Activated B cell treated with CpG ODN at 0.5 μM for 24 hours (primary cell): Measurements from ENCODE around the gene TNFAIP2. TPM values are rescaled to one million over a fixed set of nuclear protein-coding genes. Genes with fewer than 3 reads are reported as not detected.

Source experiments
- ATAC-seq: fragments of 200-7000 bp; cut with Tn5 transposase; one replicate; pipeline ENCODE4 v1.10.0; 2021; ENCODE audit warnings: low read depth, mild to moderate bottlenecking, moderate library complexity
- CTCF ChIA-PET: fragments of 350-600 bp; sonication (Branson Sonifier 250); formaldehyde crosslinking; loops from one replicate; lab custom pipeline; 2021; ENCODE audit warnings: antibody characterized with exemption; lab: Charles Lee
- POLR2A ChIA-PET: fragments of 350-600 bp; sonication (Branson Sonifier 250); formaldehyde crosslinking; loops from one replicate; lab custom pipeline; 2021; ENCODE audit warnings: antibody characterized with exemption; lab: Charles Lee
- DNase-seq: peaks from one replicate; pipeline ENCODE4 v3.0.0; 2022
- H3K27ac Mint-ChIP-seq: one replicate; pipeline ENCODE4 v1.8.0; 2020; ENCODE audit warnings: mixed read lengths
- H3K27me3 Mint-ChIP-seq: one replicate; pipeline ENCODE4 v1.8.0; 2021; ENCODE audit warnings: mixed read lengths
- H3K36me3 Mint-ChIP-seq: one replicate; pipeline ENCODE4 v1.8.0; 2021; ENCODE audit warnings: low read depth, mixed read lengths
- H3K4me1 Mint-ChIP-seq: one replicate; pipeline ENCODE4 v1.8.0; 2021; ENCODE audit warnings: mixed read lengths
- H3K4me3 Mint-ChIP-seq: one replicate; pipeline ENCODE4 v1.8.0; 2020; ENCODE audit warnings: mild to moderate bottlenecking, mixed read lengths
- H3K9me3 Mint-ChIP-seq: one replicate; pipeline ENCODE4 v1.8.0; 2020; ENCODE audit warnings: mixed read lengths
- intact Hi-C: fragments of 100-400 bp; cut with micrococcal nuclease; formaldehyde crosslinking; loops from one replicate; pipeline ENCODE4 v1.15.1; 2024
- total RNA-seq: library from RNA; stranded (reverse); gene quantifications from 2 replicates; pipeline ENCODE4 v1.2.3, GENCODE V29; 2022
- TF ChIP-seq, protein P1 (sequence below): fragments of 200-600 bp; IDR thresholded peaks from one replicate; pipeline ENCODE4 v1.8.0; 2022; ENCODE audit warnings: antibody characterized with exemption, mild to moderate bottlenecking

Gene TNFAIP2
- total RNA-seq, 1 donor from 2014 or later = 4.1 TPM

DNA sequence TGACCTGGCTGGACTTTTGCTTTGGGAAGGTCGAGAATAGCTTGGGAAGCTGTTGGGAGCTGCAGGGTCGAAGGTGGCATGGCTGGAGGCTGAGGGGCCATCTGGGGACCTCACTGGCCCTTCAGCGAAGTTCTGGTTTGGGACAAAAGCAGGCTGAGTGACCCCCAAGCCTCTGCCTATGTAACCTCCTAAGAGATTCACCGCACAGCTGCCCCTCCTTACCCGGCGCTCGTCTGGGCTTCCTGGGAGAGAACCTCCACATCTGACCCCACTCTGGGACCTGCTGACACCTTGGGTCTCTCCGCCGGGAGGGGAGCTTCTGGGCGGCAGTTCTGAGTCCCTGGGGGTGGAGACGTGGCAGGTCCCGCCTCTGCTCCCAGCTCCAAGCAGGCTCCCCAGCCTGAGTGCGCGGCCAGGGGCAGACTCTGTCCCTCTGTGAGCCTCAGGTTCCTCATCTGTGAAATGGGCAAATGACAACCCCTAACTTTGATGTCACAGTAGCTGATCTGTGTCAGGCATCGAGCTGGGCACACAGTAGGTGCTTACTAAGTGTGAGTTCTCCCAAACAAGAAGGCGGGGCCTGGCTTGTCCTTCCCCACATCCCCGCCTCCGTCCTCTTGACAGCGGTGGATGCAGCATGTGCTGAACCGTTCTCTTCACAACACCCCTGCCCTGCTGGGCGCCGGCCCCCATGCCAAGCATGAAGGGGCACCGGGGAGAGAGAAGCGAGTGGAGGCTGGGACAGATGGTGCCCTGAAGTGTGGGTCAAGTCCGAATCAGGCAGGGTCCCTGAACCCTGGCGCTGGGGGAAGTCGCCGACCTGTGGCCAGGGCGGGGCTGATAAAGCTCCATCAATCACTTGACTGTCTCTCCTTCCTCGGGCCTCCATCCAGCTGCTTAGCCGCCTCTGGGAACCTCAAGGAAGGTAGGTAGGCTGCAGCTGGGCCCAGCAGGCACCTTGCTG is 25.0 kb upstream of the TNFAIP2 start:
- intact Hi-C loops = no loop called here
- Mint-ChIP-seq H3K4me3 (no peak overlapping the region), H3K27me3 (peaks cover 10% of the 10 kb centered on the region), H3K27ac (no peak overlapping the region), H3K4me1 (peaks cover 16% of the 10 kb centered on the region), H3K9me3 (no peaks in the 10 kb centered on the region), H3K36me3 (no peaks in the 10 kb centered on the region)
- TF ChIP-seq, protein P1, sequence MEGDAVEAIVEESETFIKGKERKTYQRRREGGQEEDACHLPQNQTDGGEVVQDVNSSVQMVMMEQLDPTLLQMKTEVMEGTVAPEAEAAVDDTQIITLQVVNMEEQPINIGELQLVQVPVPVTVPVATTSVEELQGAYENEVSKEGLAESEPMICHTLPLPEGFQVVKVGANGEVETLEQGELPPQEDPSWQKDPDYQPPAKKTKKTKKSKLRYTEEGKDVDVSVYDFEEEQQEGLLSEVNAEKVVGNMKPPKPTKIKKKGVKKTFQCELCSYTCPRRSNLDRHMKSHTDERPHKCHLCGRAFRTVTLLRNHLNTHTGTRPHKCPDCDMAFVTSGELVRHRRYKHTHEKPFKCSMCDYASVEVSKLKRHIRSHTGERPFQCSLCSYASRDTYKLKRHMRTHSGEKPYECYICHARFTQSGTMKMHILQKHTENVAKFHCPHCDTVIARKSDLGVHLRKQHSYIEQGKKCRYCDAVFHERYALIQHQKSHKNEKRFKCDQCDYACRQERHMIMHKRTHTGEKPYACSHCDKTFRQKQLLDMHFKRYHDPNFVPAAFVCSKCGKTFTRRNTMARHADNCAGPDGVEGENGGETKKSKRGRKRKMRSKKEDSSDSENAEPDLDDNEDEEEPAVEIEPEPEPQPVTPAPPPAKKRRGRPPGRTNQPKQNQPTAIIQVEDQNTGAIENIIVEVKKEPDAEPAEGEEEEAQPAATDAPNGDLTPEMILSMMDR = no peak
- ATAC-seq = no peak
- CTCF ChIA-PET = no interaction called here
- POLR2A ChIA-PET = interaction anchor here (0.6 kb wide), 1 partner anchor 315 kb away, joined by 3 read pairs; no protein-coding TSS in a partner anchor
- no peak for DNase-seq

DNA sequence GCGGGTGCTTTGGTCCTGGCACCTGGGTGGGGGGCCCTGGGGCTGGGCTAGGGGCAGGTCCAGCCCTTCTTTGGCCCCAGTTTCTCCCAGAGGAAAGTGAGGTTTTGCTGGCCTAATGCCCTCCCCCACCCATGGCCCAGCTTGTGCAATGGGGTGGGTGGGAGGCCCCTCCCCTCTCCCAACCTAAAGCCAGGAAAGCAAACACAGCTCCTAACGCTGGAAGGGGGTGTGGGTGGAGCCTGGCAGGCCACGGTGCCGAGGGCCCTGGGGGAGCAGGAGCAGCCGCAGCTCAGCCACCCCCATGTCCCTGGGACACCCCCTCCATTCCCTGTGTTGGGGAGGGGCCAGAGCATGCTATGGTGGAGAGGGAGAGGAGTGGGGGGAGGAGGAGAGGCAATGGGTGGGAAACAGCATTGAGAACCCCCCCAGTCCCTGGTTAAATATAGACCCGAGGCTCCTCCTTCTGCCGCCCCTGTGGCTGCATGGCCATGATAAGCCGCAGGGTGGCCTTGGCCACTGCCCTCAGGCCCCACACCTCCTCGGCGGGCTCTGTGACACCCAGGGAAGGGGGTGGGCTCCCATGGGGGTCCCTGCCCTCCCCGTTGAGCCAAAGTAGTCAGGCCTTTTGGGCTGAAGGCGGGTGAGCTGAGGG is 24.1 kb upstream of the TNFAIP2 start:
- ChIA-PET POLR2A (interaction anchor here (0.6 kb wide), 1 partner anchor 316 kb away, joined by 3 read pairs; no protein-coding TSS in a partner anchor), CTCF (interaction anchor here (1.0 kb wide), 1 partner anchor 21 kb away, joined by 5 read pairs; no protein-coding TSS in a partner anchor)
- no peak for ATAC-seq
- no peak overlapping the region for H3K27ac Mint-ChIP-seq
- no peaks in the 10 kb centered on the region for H3K9me3 Mint-ChIP-seq
- TF ChIP-seq, protein P1 = no peak
- intact Hi-C loops = no loop called here
- H3K27me3 Mint-ChIP-seq = peaks cover 14% of the 10 kb centered on the region
- no peaks in the 10 kb centered on the region for H3K36me3 Mint-ChIP-seq
- no peak overlapping the region for H3K4me3 Mint-ChIP-seq
- H3K4me1 Mint-ChIP-seq = peaks cover 21% of the 10 kb centered on the region
- no peak for DNase-seq

- no peaks in the 10 kb centered on the region for H3K36me3 Mint-ChIP-seq
- DNase-seq = no peak
- intact Hi-C loops = loop anchor here (5.0 kb wide), 1 partner anchor 232 kb away; the partner anchor contains the start of gene EIF5
- H3K27me3 Mint-ChIP-seq = peaks cover 14% of the 10 kb centered on the region
- no peak for ATAC-seq
- H3K9me3 Mint-ChIP-seq = no peaks in the 10 kb centered on the region
- TF ChIP-seq, protein P1 = no peak
- H3K4me3 Mint-ChIP-seq = no peak overlapping the region
- no peak overlapping the region for H3K27ac Mint-ChIP-seq
- peaks cover 22% of the 10 kb centered on the region for H3K4me1 Mint-ChIP-seq
- ChIA-PET POLR2A (no interaction called here), CTCF (interaction anchor here (0.6 to 1.0 kb wide), 2 partner anchors 21 to 492 kb away, joined by 3 to 5 read pairs; no protein-coding TSS in a partner anchor)
Observed at GRCh38 chr14:103099733-103100280, 23.5 kb upstream of the TNFAIP2 start.

GRCh38 chr14:103100281-103101121 is 22.8 kb upstream of the TNFAIP2 start:
- Mint-ChIP-seq H3K9me3 (no peaks in the 10 kb centered on the region), H3K27ac (peak overlapping the region; percentile 30), H3K4me1 (peaks cover 28% of the 10 kb centered on the region), H3K36me3 (no peaks in the 10 kb centered on the region), H3K4me3 (no peak overlapping the region), H3K27me3 (peaks cover 18% of the 10 kb centered on the region)
- ChIA-PET CTCF (interaction anchor here (0.6 to 1.2 kb wide), 4 partner anchors 8 to 491 kb away, joined by 3 to 5 read pairs (median 3); no protein-coding TSS in a partner anchor), POLR2A (interaction anchor here (0.6 kb wide), 1 partner anchor 10 kb away, joined by 3 read pairs; no protein-coding TSS in a partner anchor)
- ATAC-seq (peak; percentile 51), DNase-seq (no peak)
- intact Hi-C loops = loop anchor here (5.0 kb wide), 1 partner anchor 232 kb away; the partner anchor contains the start of gene EIF5
- TF ChIP-seq, protein P1 = no peak
